ENCODE measurements around the gene GALNT14. TPM values are rescaled to one million over a fixed set of nuclear protein-coding genes. Genes with fewer than 3 reads are reported as not detected.

GALNT14 gene
- total RNA-seq, 1 experiment from 2014 or later = 2.7 TPM

DNA sequence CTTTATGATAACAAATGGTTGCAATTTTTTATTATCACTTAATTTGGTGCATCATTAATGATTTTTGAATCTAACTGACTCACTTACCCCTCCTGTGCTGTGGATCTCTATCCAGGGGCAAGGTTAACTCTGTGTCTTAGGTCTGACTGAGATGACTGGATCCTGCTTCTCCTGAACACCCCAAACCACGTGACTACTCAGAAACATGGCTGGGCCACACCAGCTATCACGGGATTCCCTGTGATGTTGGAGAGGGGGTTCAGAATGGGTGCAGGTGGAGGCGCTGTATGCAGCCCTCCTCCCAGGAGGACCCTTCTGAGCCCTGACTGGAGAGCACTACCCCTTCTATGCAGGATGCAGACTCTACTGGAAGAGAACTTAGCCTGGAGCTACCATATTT is 178.6 kb downstream of the GALNT14 start:
- no peak overlapping the region for H3T11ph ChIP-seq (ENCODE audit: low read length)
- H2BK20ac ChIP-seq (ENCODE audit: low read depth, low read length, poor library complexity, severe bottlenecking) = no peak overlapping the region
- H2AK5ac ChIP-seq (ENCODE audit: insufficient read length, low read length) = no peak overlapping the region
- no peak overlapping the region for H2BK120ac ChIP-seq (ENCODE audit: low read depth, low read length, poor library complexity, severe bottlenecking)
- H3K27ac ChIP-seq (ENCODE audit: insufficient read length, low read depth, low read length) = no peak overlapping the region
- H3K79me1 ChIP-seq (ENCODE audit: insufficient read depth, low read depth, low read length, poor library complexity, severe bottlenecking) = no peaks in the 10 kb centered on the region
- Mint-ChIP-seq H3K4me1 (peaks cover 16 to 21% of the 10 kb centered on the region in 2 experiments), H3K36me3 (ENCODE audit: insufficient read depth in 1 of 3, low read depth in 3 of 3) (no peaks in the 10 kb centered on the region), H3K27me3 (ENCODE audit: low read depth) (no peaks in the 10 kb centered on the region), H3K27ac (no peak overlapping the region), H3K4me3 (no peak overlapping the region), H3K9me3 (no peaks in the 10 kb centered on the region)
- H3K4ac ChIP-seq (ENCODE audit: low read depth, low read length) = no peak overlapping the region
- H2BK15ac ChIP-seq (ENCODE audit: low read depth, low read length) = no peak overlapping the region
- no peak overlapping the region for H2AFZ ChIP-seq (ENCODE audit: low read length)
- no peaks in the 10 kb centered on the region for H3K23me2 ChIP-seq (ENCODE audit: insufficient read length, low read depth, low read length, poor library complexity, severe bottlenecking)
- H3K18ac ChIP-seq (ENCODE audit: insufficient read length, low read depth, low read length) = no peak overlapping the region
- H3K4me1 ChIP-seq (ENCODE audit: insufficient read depth, low read length) = no peaks in the 10 kb centered on the region; the same call in 1 of the 2 replicates
- no peak overlapping the region for H2BK12ac ChIP-seq (ENCODE audit: insufficient read length, low read depth, low read length)
- H4K5ac ChIP-seq (ENCODE audit: insufficient read length, low read depth, low read length) = no peak overlapping the region
- H3K27me3 ChIP-seq (ENCODE audit: insufficient read depth, low read length) = no peaks in the 10 kb centered on the region
- H3K9me3 ChIP-seq (ENCODE audit: control insufficient read depth, low read depth, low read length) = no peaks in the 10 kb centered on the region
- no peak overlapping the region for H3K23ac ChIP-seq (ENCODE audit: insufficient read length, low read depth, low read length)
- no peak for TF ChIP-seq CTCF (conservative IDR thresholded peaks at IDR 0.05)
- H3K79me2 ChIP-seq (ENCODE audit: insufficient read depth, low read length) = no peaks in the 10 kb centered on the region
- H4K8ac ChIP-seq (replicated peaks; ENCODE audit: insufficient read length, low read depth, low read length) = no peak overlapping the region
- no peak for DNase-seq
- H3K4me2 ChIP-seq (ENCODE audit: insufficient read depth, insufficient read length, low read length) = no peak overlapping the region
- no peak overlapping the region for H3K9ac ChIP-seq (ENCODE audit: extremely low read depth, insufficient read length, low read length)
- H2BK5ac ChIP-seq (ENCODE audit: insufficient read length, low read length) = no peak overlapping the region
- no CpG with 5 or more reads among the region's 3 CpGs for WGBS (ENCODE audit: extremely low coverage, insufficient read length, low lambda C conversion rate)
- H3K56ac ChIP-seq (ENCODE audit: insufficient read length, low read depth, low read length) = no peak overlapping the region
- H3K14ac ChIP-seq (ENCODE audit: insufficient read depth, low read length) = no peak overlapping the region
- H4K91ac ChIP-seq (ENCODE audit: insufficient read length, low read depth, low read length) = no peak overlapping the region
- H4K20me1 ChIP-seq (ENCODE audit: control insufficient read depth, insufficient read depth, insufficient read length) = no peaks in the 10 kb centered on the region

All from H9 (cell line).